C4-2B (cell line): ENCODE results near the gene RORB.

Experiments used
- CTCF ChIP-seq: fragments of 450-650 bp; conservative IDR thresholded peaks from 2 replicates; pipeline ENCODE4 v1.5.1; 2017; ENCODE audit warnings: mild to moderate bottlenecking
- ZFX ChIP-seq: fragments of 450-650 bp; IDR thresholded peaks from 2 replicates; pipeline ENCODE4 v1.6.1; 2017

GRCh38 chr9:74517188-74517587 lies 20.1 kb downstream of the RORB start:
- TF ChIP-seq CTCF (no peak), ZFX (no peak)
